ENCODE data around the gene TBX2.

Gene TBX2

GRCh38 chr17:61385577-61386236, 13.9 kb upstream of the TBX2 start:
- DNase-seq (ENCODE audit: low read depth) = no peak
- no peak for TF ChIP-seq CTCF (conservative IDR thresholded peaks at IDR 0.05; ENCODE audit: low read depth, low read length)
- H3K4me3 ChIP-seq (ENCODE audit: low read length) = no peak overlapping the region

GRCh38 chr17:61386251-61386650, 13.4 kb upstream of the TBX2 start:
- H3K4me3 ChIP-seq (ENCODE audit: low read length) = no peak overlapping the region
- no peak for TF ChIP-seq CTCF (conservative IDR thresholded peaks at IDR 0.05; ENCODE audit: low read depth, low read length)
- no peak for DNase-seq (ENCODE audit: low read depth)

GRCh38 chr17:61387011-61387410, 12.6 kb upstream of the TBX2 start:
- H3K4me3 ChIP-seq (ENCODE audit: low read length) = no peak overlapping the region
- TF ChIP-seq CTCF (conservative IDR thresholded peaks at IDR 0.05; ENCODE audit: low read depth, low read length) = no peak
- DNase-seq (ENCODE audit: low read depth) = no peak

- TF ChIP-seq CTCF (conservative IDR thresholded peaks at IDR 0.05; ENCODE audit: low read depth, low read length) = no peak
- DNase-seq (ENCODE audit: low read depth) = no peak
- H3K4me3 ChIP-seq (ENCODE audit: low read length) = no peak overlapping the region
Measured at GRCh38 chr17:61387511-61388305, 11.9 kb upstream of the TBX2 start.

- no peak overlapping the region for H3K4me3 ChIP-seq (ENCODE audit: low read length)
- no peak for DNase-seq (ENCODE audit: low read depth)
- no peak for TF ChIP-seq CTCF (conservative IDR thresholded peaks at IDR 0.05; ENCODE audit: low read depth, low read length)
Measured at GRCh38 chr17:61388561-61389356, 10.9 kb upstream of the TBX2 start.

GRCh38 chr17:61389670-61390478, 9.8 kb upstream of the TBX2 start:
- no peak overlapping the region for H3K4me3 ChIP-seq (ENCODE audit: low read length)
- peak; percentile 91 for TF ChIP-seq CTCF (conservative IDR thresholded peaks at IDR 0.05; ENCODE audit: low read depth, low read length)
- DNase-seq (ENCODE audit: low read depth) = no peak
